ENCODE measurements around the gene ADCY10.

- no peak for TF ChIP-seq CTCF (conservative IDR thresholded peaks at IDR 0.05; ENCODE audit: low read depth in 2 of 2)
- TF ChIP-seq POLR2AphosphoS5 (IDR thresholded peaks at IDR 0.05; ENCODE audit: low read depth): no peak
- TF ChIP-seq ZNF114 (CRISPR knock-in tag; IDR thresholded peaks at IDR 0.05): no peak
- no peak for TF ChIP-seq EZH2phosphoT487 (IDR thresholded peaks at IDR 0.05; ENCODE audit: unreplicated experiment)
- TF ChIP-seq ZNF331 (CRISPR knock-in tag; IDR thresholded peaks at IDR 0.05; ENCODE audit: low read depth): no peak
- no peak for TF ChIP-seq CREB1 (CRISPR knock-in tag; IDR thresholded peaks at IDR 0.05; ENCODE audit: low read depth)
Measured at GRCh38 chr1:167928457-167928852, 14.5 kb upstream of the ADCY10 start.

Measured in GM23338 (cell line).